Inflammatory macrophage treated with lipopolysaccharide for 4 hours (primary cell): Measurements from ENCODE around the gene CISD1.
A peak's percentile ranks its signal among the peaks of the same experiment; 100 is the strongest.

Experiments
- DNase-seq: peaks from one replicate; pipeline ENCODE4 v3.0.0-alpha.2; 2020

CISD1 gene

DNA sequence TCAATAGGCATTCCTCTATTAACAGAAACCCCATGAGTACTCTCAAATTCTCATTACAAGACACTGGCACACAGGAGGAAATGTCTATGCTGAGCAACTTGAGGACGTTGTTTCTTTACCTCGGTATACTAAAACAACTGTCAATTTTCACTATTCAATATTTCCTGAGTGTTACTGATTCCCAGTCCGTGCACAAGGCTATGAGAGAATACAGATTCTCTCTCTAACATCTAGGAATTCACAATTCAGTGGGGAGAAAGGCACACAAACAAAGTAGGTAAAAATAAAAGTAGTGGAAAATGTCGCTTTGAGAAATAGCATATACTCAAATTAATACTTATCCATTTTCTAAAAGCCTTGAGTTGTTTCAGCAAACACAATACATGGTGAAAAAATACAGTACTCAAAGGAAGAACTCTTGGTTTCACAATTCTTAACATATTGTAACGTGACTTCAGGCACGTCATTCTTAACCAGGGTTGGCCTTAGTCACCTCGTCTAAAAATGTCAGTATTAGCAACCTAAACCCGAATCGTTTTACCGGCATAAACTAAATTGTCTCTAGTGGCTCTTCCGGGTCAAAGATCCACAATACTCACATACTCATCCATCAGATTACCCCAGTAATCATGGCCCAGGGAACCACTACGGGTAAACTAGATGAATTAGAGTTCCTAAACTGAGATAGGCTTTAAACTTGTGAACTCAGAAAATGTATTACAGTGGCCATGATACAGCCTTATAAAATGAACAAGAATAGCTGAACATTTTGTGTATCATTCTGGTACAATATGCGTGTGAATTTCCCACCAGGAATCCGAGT is 2.7 kb upstream of the CISD1 start:
- DNase-seq: peak; percentile 92

DNA sequence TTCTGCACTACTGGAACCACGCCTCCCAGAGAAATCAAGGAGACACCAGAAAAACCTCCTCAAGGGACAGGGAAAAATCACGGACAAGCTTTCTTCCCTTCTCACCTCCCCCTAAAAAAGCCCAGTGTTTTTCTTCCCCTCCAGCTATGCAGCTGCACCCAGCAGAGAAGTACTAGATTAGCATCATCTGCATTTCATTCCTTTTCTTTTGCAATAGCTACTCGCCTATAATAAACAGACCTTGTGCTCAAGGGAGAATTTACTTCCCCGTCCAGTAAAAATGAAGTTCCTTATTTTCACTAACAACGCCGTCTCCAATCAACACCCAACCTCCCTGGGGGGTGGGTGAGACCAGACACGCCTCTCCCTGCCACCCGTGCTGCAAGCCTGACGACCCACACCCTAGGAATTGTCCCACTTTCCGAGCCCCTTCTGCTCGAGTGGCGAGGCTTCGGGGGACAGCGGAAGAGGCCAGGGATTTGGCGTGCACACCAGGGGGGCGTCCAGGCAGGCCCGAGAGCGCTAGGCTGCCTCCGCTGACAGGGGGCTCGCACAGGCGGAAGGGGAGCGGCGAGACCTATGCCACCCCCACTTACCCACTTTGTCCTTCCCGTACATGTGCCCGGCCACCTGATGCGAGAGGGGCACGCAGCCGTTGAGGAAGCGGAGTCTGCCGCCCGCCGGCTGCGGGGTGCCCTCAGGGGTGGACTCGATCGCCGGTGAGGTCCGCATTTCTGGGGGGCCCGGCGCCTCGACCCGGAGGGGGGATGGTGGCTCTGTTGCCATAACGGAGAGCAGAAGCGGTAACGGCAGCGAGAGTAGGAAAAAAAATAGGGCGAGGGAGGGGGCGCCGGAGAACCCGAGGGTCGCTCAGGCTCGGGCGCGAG is 1.9 kb upstream of the CISD1 start:
- DNase-seq: peak; percentile 94

GRCh38 chr10:58267713-58268453 is 1.1 kb upstream of the CISD1 start, which contains the start of gene IPMK:
IPMK (minus strand) TSS chr10:58267894; CDS start chr10:58267611, 283 bp downstream.
- DNase-seq: peak; percentile 95

DNA sequence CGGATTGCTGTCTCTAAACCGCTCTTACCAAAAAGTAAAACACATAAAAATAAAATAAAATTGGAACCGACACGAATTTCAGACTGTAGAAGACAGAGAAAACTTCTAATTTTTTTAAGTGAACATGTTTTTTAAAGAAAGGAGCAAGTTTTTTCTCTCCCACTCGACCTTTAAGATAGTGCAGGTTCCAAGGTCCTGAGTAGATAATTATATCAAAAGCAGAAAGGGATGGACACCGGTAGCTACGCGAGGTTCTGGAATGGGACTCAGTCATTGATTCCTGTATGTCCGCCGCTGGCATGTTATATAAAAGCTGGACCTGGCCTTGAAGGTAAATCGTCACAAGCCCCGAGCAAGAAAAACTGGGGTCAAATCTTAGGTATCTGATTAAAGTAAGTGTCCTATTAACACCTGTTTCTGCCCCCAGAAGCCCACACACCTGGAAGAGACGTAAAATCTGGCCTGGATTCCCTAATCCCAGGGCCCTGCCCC is 462 bp upstream of the CISD1 start:
- DNase-seq: no peak

DNA sequence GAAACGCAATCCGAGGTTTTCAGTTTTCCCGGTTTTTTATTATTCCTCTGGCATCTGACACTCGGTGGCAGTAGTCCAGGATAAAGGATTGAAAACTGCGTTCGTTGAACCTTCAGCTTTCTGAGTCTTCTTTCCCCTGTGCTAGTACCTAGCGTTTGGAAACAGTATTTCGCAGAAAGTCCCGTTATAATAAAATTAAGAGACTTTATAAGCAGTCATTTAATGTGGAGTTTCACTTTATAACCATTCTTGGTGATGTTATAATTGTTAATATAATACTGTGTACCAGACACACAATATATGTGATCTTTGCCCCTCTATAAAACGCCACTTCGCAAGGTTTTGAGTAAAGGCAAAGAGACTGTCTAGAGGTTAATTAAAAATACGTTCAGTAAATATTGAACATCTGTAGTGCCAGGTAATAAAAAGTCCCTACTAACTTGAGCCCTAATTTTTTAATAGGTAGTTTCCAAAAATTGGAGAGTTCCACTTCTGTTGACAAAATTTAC is 874 bp downstream of the CISD1 start:
- no peak for DNase-seq

DNA sequence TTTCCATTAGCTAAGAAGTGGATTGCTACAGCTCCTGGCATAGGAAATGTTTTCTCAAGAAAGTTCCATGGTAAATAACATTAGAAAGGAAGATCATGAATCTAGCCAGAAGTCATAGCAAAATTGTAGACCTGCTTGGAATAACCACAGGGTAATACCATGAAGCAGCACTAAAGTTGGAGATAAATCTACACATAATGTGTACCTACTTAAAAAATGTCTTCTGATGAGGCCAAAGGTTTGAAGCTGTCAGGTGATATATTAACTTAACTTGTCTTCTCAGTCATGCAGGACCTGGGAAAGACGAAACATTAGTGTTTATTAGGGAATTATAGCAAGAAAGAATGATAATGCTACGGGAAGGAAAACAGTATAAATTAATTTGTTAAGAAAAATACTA is 6.3 kb downstream of the CISD1 start:
- no peak for DNase-seq

DNA sequence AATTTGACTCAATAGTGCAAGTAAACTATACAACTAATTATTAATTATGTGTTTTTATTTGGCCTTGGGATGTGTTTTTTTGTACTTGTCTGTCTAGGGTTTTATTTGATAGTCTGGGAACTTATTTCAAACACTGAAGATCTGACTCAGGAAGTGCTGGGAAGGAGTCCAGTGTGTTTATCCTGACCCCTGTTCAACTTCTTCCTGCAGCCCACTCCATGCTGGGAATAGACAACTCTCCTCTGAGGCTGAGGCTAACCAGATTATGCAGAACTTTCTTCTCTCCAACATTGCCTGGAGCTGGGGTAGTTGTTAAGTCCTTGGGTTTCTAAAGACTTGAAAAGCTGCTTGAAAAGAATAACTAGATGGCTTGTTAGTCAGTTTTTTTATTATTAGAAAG is 6.9 kb downstream of the CISD1 start:
- no peak for DNase-seq

- no peak for DNase-seq
Observed at GRCh38 chr10:58278274-58278961, 9.5 kb downstream of the CISD1 start.

- no peak for DNase-seq
Observed at GRCh38 chr10:58278962-58279307, 10.0 kb downstream of the CISD1 start.

DNA sequence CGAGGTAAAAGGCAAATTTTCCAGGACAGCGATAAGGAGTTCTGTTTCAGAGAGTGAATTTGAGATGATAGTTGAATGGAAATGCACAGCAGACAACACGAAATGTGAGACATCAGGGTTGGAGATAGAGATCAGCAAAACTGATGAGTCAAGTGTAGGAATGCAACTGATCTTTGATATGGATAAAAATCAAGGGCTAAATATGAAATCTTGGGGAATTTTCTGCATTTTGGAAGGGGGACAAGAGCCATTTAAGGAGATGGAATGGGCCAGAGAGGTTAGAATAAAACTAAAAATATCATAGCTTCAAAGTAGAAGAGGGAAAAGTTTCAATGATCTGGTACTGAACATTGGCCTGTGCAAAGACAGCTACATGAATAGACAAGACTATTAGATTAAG is 11.5 kb downstream of the CISD1 start:
- no peak for DNase-seq

DNA sequence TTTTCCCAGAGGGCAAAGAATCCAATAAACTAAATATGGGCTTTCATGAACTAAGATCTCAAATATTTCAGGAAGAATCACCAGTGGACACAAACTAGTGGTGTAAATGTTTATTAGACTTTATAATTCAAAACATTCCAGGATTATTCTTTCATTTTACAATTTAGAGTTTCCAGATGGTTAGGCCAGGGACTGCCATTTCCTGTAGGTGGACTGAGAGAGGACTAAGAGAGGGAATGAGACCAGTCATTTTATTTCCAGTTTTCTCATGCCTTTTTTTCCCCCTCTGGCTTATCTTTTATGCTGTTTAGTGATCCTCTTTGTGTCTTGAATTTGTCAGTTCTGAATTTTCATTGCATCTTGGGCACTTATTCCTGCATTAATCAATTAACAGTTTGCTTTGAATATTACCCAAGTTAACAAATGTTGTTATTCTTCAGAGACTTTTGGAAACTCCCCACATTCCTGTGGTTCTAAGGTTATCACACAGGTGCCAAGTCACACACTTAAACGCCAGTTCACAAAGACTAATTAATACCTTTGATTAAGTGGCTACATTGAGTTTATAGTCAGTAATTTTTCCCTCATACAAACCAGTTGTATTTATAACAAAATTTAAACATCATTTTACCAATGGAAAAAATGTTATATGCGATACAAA is 12.3 kb downstream of the CISD1 start:
- DNase-seq: no peak

DNA sequence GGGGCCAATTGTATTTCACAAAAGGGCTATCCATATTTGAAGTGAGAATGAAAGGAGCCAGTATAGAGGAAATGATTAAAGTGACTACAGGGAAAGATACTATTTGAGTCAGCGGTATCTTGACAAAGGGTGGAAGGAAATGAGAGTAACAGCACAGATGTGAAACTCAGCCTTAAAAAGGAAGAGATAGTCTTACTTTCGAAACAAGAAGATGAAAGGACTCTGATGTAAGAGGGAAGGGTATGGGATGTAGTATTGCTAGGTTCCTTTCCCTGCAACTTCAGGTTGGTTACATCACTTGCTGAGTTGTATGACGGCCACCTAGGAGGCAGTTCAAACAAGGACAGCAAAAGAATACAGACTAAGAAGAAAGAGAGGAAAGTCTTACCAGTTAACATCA is 13.7 kb downstream of the CISD1 start:
- peak; percentile 92 for DNase-seq

- peak; percentile 66 for DNase-seq
Observed at GRCh38 chr10:58291538-58292174, 22.7 kb downstream of the CISD1 start.

GRCh38 chr10:58293989-58294388 is 25.0 kb downstream of the CISD1 start:
- DNase-seq: no peak

DNA sequence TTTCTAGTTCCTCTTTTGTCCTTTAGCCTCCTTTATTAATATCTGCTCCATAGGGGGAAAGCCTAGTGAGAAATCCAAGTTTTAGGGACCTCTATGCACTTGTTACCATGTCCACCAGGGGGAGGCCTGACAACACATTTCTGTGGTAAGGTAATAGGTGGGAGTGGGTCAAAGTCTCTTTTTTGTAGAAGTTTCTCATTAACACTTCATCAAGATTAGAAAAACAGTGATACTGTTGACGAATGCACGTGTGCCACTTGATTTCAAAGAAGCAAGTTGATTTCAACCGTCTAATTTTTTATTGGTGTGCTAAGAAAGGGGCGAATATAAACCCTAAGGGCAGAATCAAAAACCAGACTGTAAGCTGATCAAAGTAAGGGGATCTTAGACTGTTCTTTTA is 30.6 kb downstream of the CISD1 start:
- peak; percentile 64 for DNase-seq

DNA sequence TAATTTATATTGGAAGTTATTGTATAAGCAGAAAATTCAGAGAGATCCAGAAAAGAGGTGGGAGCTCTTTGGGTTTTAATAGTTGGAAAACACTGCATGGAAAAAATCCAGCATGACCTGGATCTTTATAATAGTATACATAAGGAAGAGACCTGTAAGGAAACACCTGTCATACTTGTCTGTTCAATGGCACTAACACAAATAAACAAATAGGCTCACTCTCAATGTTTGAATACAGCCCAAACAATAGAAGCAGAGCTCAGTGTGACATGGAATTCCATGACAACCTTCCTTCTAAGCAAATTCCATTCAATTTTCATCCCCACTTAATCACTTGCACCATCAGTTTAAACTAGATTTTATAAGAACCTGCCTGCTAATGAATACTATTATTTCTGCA is 31.7 kb downstream of the CISD1 start:
- DNase-seq: no peak

- DNase-seq: no peak
Observed at GRCh38 chr10:58302254-58302653, 33.3 kb downstream of the CISD1 start.

GRCh38 chr10:58304099-58304633 is 35.2 kb downstream of the CISD1 start:
- no peak for DNase-seq

DNA sequence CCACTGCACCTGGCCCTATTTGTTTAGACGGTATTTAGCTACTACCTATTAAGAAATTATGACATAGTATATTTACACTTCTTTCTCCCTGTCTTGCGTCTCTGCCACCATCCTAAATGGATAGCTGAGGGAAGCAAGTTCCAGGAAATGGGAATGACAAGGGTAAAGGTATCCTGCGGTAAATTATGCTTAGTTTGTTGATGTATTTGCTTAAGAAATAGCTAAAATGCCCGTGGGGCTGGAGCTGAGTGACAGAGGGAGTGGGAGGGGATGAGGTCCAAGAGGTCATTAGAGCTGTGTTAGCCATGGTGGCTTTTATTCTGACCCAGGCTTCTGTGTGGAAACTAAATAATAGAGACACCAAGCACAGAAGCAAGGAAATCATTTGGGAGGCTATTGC is 36.9 kb downstream of the CISD1 start:
- DNase-seq: no peak

DNA sequence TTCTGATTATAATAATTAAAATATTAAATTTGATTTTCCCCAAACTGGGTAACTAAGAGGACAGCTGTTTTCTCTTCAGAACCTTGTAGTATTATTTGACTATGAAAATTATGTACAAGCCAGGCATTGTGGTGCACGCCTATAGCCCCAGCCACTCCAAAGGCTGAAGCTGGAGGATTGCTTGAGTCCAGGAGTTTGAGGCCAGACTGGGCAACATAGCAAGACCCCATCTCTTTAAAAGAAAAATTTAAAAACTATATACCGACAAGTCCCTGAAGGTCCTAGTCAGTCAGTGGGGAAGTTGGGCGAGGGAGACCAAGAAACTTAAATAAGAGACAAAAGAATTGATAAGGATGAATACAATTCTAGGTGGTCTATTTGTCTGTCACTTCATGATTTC is 38.7 kb downstream of the CISD1 start:
- DNase-seq: no peak

- DNase-seq: no peak
Observed at GRCh38 chr10:58311026-58311425, 42.1 kb downstream of the CISD1 start.
